Hematopoietic multipotent progenitor cell (in vitro differentiated cells): Measurements from ENCODE around the gene ITIH2. TPM values are rescaled to one million over a fixed set of nuclear protein-coding genes. Genes with fewer than 3 reads are reported as not detected.
"Not testable (repeated sequence)": the region's sequence is repeated elsewhere in the genome, so short reads cannot be mapped to it uniquely, and the experiment has no call there.

Experiments
- DNase-seq, 3 donors: peaks; one replicate each; pipeline ENCODE4 v3.0.0-alpha.2; 2011 to 2015; ENCODE audit warnings: low read depth in 2 of 3, low spot score in 2 of 3
- total RNA-seq: library from RNA; depleted of rRNA; stranded (reverse); fragments of >200 nt; gene quantifications from one replicate; pipeline ENCODE4 v1.2.3, GENCODE V29; 2012

The ITIH2 gene
- total RNA-seq, 1 donor, result not detected

DNA sequence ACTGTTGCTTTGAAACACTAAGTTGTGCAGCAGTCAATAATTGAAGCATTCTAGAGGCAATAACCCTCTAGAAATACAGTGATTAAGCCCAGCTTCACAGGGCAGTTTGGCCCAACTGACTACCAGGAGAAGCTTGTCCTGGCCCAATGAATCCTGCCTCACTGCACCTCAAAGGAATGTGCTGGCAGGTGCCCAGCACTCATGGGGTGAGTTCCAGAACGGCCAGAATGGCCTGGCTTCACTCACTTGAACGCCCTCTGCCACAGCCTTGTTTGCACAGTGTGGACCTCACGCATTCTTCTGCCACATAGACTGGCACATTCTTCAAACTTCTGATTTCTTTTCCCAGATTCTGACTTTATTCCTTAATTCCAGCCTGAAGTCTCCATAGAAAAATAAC, 6.6 kb upstream of the ITIH2 start:
- no peak for DNase-seq

DNA sequence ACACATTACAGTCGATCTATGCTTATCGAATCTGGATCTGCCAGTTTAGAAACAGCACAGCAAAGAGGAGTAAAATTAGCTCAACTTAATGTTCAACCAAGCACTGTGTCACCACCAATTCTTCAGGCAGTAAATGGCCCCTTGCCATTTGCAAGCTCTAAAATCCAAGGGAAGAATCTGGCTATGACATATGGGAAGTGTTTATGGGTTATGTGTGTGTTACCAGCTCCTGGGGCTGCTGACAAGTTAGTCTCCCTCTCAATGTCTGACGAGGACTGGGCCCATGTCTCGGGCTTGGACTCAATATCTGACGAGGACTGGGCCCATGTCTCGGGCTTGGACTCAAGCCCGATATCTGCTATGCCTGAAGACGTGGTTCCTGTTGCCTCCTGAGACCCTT, 5.7 kb upstream of the ITIH2 start:
- no peak for DNase-seq

DNA sequence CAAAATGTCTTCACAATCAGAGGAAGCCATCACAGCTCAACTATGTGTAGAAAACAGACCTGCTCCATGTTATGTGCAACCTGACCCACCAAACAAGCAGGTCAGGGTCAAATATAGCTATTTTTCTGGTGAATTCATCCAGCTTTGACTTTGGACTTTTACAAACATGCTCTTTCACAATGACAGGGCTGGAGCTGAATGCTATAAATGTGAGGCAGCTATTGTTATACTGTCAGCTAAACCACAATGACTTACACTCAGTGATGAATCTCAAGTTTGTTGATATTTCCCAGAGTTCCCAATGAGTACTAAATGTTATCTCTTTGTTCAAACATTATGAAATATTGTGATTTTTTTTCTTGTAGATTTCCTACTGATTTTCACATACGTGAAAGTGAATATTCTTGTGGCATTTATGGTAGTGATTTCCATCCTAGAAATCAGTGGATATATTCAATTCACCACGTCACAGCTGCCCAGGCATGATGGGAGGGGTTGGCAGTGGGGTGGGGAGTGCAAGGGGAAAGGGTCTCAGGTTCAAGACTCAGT, 2.5 kb upstream of the ITIH2 start:
- no peak for DNase-seq

DNA sequence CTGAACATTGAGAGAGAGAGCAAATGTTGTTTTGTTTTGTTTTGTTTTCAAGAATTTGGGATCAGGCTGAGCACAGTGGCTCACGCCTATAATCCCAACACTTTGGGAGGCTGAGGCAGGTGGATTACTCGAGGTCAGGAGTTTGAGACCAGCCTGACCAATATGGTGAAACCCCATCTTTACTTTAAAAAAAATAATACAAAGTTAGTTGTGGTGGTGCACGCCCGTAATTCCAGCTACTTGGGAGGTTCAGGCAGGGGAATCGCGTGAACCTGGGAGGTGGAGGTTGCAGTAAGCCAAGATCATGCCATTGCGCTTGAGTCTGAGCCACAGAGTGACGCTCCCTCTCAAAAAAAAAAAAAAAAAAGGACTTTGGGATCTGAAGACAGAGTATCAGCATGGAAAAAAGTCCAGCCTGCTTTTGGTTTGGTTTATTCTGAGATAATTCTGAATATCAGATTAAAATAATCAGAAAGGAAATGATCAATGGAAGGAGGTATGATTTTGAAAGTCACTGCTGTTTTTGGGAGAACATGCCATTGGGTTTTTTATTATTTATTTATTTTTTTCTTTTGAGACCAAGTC, 1.9 kb upstream of the ITIH2 start:
- no peak for DNase-seq

DNA sequence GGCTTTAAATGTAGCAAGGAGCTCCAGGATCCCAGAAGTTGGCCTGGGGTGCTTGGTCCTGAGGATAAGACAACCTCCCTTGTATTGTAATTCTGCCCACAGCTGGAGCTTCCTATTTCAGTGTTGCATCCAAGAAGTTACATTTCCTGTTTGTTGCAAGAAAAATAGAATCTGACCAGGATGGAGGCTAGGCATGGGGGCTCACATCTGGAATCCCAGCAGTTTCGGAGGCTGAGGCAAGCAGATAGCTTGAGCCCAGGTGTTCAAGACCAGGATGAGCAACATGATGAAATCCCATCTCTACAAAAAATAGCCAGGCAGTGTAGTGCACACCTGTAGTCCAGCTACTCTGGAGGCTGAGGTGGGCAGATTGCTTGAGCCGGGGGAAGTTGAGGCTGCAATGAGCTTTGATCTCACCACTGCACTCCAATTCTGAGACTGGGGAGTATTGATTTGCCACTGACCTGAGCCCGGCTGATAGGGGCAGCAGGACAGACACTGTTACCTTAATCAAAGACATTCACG, 766 bp upstream of the ITIH2 start:
- DNase-seq, result no peak

DNA sequence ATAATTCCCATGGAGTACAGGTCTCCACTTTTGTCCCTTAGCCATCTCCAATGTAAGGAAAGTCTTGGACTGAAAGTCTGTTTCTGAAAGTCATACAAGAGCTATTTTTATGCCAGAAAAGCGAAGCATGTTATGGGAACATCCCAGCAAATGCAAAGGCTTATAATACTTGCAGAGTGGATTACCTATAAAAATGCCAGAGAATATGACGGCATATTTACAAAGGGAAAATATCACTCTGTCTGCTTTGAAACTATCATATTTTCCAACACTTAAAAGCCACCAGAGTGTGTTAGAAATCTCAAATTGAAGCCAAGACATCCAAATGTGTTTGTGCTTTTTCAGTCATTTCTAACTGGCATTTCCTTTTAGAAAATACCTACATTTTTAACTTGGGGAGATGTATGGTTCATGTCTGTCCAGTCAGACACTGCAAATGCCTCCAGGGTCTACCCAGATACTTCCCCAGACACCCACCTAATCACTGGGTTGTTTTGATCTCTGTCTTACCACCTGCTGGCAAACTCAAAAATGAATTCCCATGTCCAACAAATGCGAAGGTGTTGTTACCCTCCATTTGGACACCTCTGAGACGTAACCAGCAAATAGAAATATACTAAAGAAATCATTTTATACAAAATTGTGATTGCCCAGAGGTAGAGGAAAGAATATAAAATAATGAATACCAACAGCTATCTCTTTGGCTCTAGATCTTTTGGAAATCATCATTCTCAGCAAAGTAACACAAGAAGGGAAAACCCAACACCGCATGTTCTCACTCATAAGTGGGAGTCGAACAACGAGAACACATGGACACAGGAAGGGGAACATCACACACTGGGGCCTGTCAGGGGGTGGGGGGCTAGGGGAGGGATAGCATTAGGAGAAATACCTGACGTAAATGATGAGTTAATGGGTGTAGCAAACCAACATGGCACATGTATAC, 1.2 kb downstream of the ITIH2 start:
- DNase-seq, result no peak

DNA sequence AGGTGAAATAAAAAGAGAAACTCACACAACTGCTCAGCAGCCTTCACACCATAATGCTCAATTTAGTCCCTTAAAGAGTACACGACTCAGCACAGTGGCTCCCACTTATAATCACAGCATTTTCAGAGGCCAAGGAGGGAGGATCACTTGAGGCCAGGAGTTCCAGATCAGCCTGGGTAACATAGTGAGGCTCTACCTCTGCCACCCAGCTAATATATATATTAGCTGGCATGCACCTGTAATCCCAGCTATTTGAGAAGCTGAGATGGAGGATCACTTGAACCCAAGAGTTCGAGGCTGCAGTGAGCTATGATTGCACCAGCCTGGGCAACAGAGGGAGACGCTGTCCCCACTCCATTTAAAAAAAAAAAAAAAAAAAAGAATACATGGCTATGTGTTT, 2.2 kb downstream of the ITIH2 start:
- no peak for DNase-seq

DNA sequence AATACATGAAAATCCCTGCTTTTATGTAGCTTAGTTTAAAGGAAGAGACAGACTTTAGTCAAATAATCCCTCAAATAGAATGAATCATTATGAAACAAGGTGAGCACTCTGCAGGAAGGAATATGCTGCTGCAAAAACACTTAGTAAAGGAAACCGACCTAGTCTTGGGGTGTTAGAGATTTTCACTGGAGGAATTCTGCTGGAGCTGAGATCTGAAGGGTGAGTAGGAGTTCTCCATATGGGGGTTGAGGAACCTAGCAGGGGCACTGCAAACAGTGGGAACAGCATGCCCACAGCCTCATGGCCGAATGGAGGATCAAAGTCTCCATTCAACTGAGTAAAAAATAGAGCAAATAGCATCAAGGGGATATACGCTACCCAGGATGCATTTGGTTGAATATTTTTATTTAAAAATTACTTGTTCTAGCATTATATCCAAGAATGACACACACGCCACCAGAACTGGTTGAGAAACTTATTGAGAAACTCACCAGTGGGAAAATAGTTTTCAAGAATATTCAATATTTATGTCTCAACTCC, 3.5 kb downstream of the ITIH2 start:
- DNase-seq, result no peak

DNA sequence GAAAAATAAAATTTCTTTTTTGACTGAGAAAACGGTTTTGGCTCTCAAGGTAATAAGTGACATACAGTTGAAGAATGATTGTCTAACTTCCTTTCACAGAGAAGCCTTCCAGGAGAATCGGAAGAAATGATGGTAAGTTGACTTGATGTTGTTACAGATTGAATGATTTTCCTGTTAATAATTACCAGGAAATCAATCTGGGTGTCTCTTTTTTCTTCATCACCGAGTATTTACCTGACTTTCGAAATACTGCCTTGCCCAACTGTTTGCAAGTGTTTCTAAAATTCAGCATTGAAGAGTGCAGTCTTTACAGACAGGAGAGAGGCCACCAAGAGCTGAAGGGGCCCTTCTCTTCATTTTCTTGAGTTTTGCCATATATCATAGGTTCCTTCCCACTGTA, 4.0 kb downstream of the ITIH2 start:
- DNase-seq, result no peak

DNA sequence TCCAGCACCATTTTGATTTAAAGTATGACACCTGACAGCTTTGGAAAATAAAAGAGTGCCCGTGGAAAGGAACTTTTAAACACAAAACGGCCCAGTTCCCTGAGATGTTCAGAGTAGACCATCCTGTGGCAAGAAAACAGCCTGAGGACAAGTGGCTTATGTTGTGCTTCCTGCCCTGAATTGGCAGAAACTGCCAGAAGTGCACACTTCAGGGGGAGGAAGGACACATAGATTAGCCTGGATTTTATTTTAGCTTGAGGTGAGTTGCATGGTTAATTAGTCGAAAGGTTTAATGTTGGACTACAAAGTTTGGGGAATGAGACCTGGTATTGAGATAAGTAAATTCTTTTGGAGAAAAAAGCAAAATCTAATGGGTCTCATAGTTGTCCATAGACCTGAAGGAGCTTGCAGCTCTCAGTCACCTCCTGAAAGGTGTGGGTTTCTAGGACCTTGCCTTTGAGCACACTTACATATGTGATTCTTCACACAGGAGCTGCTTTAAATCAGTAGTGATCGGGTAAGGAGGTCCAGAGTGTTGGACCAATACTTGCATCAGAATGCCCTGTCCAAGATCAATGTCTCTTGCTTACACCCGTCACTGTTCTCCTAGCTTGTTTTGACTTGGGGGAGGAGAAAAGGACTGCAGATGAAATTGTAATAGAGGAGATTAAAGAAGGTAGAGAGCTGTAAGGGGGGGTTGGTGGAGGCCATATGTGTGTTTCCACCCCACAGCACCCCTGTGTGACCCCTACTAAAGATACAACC, 4.9 kb downstream of the ITIH2 start:
- no peak for DNase-seq

DNA sequence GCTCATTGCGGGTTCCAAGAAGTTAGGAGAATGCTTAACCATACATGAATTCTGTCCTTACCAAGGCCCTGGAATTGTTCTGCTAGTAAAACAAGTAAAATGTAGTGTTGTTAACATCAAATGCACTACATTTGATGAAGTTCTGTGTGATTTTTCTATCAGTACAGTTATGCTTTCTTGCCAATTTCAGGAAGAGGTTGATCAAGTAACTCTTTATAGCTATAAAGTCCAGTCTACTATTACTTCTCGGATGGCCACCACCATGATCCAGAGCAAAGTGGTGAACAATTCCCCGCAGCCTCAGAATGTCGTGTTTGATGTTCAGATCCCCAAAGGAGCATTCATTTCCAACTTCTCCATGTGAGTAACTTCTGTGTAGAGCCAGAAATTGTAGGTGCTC, 5.7 kb downstream of the ITIH2 start:
- DNase-seq, result no peak

DNA sequence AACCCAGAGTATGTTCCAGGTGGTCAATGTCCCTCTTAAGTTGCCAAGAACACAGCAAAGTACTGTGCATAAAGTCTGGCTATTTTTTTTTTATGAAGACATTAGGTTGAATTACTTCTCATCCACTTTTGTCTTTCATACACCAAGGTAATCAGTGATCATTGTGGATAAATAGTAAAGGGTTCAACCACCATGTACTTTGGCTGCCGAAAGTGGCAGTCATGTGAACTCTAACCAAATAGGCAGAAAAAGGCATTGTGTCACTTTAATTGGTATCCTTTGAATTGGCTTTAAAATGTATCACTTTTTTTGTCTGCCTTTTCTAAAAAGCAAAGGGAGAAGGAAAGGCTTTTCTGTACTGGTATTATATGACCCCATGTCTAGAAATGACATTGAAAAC, 7.3 kb downstream of the ITIH2 start:
- no peak for DNase-seq

DNA sequence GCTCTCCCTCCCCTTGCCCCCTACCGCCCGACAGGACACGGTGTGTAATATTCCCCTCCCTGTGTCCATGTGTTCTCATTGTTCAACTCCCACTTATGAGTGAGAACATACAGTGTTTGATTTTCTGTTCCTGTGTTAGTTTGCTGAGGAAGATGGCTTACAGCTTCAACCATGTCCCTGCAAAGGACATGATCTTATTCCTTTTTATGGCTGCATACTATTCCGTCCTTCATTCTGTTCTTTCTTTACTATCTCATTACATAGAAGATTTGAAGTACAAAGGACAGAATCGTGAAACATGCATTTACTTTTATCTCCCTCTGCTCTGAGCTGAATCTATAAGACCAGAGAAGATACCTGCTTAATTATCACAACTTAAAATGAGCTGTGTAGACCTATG, 8.0 kb downstream of the ITIH2 start:
- not testable (repeated sequence) for DNase-seq

DNA sequence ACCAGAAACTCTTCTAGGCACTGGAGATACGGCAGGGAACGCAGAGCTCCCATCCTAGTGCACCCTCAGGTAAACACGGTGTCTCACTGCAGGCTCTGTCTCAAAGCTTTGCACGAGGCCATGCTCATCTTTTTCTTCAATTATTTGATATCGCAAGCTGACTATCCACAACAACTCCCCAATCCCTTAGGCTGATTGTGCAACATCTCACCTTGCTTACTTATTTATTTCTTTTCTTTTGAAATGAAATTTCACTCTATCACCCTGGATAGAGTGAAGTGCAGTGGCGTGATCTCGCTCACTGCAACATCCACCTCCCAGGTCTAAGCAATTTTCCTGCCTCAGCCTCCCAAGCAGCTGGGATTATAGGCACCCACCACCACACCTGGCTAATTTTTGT, 12.4 kb downstream of the ITIH2 start:
- DNase-seq, result no peak

DNA sequence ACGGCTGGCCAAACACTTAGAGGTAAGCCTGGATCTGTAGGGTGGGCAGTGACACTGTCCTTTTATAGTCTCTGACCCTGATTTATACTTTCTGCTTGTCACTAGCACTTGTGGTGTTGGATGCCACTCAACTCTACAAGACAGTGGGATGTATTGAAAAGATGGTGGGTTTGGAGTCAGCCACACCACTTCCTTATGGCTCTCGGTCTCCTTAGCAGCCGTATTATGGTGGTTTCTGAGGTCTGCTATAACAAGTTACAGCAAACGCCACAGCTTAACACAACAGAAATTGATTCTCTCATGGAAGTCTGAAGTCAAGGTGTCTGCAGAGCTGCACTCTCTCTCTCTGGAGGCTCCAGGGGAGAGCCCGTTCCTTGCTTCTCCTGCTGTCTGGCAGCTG, 14.7 kb downstream of the ITIH2 start:
- DNase-seq, result no peak

DNA sequence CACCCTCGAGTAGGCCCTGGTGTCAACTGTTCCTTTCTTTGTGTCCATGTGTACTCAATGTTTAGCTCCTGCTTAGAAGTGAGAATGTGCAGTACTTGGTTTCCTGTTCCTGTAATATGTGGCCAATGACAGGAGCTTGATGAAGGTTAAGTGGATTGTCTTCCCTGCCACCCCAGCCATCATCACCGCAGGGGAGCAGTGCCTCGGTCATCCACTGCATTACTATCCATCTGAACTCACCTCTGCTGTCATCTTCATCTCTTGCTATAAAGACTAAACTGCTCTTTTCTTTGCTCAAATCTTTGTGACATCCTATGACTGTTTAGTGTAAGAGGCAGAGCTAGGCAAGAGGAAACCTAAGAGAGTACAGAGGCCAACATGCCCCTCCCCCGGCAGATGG, 15.6 kb downstream of the ITIH2 start:
- no peak for DNase-seq

DNA sequence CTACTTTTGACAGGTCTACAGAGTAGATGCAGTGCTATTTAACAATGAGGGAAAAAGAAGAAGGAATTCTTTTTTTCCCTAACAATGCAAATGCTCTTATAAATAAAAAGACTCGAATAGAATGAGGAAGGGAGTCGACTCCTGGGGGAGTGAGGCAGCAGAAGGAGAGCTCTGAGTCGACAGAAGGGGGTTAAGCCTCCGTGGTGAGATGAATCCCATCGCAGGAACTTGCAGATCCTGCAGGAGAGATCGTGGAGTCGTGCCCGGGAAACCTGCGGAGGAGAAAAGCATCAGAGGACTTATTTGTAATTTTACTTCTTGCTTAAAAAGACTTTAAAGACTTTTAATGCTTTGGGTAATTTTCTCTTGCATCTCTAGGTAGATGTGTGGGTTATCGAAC, 17.4 kb downstream of the ITIH2 start:
- DNase-seq, result no peak

DNA sequence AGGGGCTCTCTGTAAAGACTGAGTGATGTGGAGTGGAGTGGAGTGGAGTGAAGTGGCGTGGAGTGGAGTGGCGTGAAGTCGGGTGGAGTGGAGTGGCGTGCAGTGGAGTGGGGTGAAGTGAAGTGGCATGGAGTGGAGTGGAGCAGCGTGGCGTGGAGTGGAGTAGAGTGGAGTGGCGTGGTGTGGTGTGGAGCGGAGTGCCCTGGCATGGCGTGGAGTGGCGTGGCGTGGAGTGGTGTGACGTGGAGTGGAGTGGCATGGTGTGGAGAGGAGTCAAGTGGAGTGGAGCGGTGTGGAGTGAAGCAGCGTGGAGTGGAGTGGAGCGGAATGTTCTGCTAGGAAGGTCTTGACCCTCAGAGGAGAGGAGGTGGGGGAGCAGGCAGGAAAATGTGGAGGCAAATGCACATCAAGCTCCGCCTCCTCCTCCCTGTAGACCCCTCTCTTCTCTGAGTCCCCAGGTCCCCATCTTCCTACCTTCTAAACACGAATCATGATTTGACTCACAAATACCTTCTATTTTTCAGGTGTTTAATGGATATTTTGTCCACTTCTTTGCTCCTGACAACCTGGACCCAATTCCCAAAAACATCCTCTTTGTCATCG, 19.9 kb downstream of the ITIH2 start:
- no peak for DNase-seq

DNA sequence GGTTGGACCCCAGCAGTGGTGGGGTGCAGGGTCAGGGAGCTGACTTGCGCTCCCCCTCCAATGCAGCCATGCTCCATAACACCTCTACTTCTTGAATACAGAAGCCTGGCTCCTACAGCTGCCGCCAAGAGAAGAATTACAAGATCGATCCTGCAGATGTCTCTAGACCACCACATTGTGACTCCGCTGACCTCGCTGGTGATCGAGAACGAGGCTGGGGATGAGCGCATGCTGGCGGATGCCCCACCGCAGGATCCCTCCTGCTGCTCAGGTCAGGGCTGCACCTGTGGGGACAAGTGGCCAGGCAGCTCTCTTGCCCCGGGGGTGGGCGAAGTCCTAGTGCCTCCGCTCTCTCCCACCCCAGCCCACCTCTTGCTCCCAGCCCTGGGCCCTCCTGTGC, 31.7 kb downstream of the ITIH2 start:
- no peak for DNase-seq
